Measurements from ENCODE around the gene LAMA3.

The LAMA3 gene

DNA sequence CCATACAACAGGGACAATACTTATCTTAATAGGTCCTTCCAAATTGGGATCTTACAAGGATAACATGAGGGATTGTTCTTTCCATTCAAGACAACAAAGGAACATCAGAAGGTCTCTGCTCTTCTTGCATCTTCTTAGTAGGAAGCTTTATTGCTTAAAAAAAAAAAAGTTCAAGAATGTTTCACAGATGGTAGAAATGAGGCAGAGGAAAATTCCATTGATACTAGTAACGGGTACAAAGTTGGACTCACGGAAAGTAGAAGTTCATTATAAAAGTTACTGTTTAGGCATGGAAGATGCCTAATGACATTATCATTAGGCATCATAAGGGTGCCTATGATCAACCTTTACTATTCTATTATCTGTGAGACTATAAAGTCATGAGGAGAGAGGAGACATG, 136.2 kb downstream of the LAMA3 start:
- DNase-seq = no peak

- peak; percentile 68 to 82 (median 69) for DNase-seq
These were observed 136.7 kb downstream of the LAMA3 start for GRCh38 chr18:23825978-23826405.

DNA sequence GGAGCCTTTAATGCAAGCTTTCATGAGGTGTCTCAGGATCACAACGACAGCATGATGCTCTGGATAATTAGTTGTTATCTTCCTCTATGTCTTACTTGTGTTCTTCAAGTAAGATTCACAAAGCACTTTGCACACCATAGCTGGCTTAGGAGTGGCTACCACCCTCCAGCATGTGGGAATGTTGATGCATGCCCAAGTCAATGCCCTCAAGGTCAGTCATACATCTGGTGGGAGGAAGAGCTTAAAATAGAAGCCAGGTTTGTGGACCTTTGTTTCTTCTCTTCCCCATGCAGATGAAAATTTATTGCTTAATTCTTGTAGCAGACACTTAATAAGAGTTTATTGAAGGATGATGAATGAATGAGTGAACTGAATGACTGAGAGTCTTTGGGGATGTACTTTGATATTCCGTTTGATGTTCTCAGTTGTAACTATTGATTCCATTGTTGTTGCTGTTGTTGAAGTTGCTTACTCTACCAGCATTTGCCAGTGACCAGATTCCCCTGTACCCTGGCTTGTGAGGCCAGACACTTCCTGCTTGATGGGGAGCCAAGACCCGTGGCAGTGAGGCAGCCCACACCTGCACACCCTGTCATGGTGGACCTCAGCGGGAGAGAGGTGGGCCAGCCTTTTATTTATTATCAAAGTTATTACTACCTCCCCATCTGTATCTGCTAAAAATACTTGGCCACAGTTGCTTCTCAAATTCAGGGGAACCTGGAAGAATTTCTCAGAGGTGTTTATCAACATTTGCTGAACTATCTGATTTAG, 137.8 kb downstream of the LAMA3 start:
- no peak for DNase-seq

DNA sequence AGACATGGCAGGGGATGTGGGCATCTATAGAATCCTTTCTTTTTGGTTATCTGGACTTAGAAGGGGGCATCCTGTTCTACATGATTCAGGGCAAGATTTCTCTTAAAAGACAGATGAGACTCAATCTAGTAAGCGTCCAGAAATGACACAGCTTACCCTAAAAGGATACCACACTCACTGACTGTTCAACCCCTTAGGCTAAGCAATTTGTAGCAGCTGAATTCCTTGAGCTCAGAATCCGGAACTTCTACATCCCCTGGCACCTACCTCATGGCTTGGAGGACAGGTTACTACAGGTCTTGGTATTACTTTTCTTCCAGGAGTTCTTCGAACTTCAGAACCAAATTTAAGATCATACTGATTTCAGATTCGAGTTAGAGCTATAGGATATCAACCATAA, 138.4 kb downstream of the LAMA3 start:
- no peak for DNase-seq

- peak; percentile 56 to 70 (median 66) for DNase-seq
These were observed 139.2 kb downstream of the LAMA3 start for GRCh38 chr18:23828426-23828825.

GRCh38 chr18:23832911-23833310, 143.7 kb downstream of the LAMA3 start:
- no peak for DNase-seq

- no peak for DNase-seq
These were observed 144.5 kb downstream of the LAMA3 start for GRCh38 chr18:23833714-23834113.

GRCh38 chr18:23835091-23835490, 145.8 kb downstream of the LAMA3 start:
- DNase-seq = peak; percentile 80 to 86 (median 82)

GRCh38 chr18:23835506-23835905, 146.3 kb downstream of the LAMA3 start:
- DNase-seq = peak; percentile 76 to 91 (median 85)

DNA sequence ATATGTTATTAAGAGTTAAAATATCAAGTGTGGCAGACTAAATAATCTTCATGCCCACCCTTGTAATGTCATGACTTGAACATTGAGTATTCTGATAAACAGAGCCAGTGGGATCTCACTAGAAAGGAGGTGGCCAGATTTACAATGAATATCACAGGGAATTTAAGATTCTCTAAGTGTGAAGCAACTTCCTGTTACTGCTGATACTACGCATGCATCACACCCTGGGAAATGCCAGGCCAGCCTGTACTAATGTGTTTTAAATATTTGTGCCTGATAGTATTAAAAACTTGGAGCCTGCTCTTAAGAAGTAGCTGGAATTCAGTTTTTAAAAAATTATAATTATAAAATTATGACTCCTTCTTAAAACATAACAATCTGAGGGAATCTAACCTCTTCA, 148.3 kb downstream of the LAMA3 start:
- DNase-seq = peak; percentile 80 to 88 (median 87)

DNA sequence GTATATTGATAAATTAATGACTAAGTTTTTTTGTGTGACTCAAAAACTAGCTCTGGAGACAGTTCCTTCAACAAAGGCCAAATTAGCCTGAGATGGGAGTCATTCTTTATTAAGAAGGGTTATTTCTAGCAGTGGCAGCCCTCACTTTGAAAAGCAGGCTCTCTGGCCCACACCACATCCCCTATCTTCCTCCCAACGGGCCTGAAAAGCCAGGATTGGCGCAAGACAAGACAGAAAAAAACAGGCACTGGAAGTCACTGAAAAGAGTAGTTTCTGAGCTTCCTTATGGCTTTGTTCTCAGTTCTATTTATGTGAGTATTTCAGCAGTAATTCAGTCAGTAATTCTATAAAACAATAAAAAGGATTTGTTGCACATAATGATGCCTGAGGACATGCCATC, 149.0 kb downstream of the LAMA3 start:
- DNase-seq = no peak

DNA sequence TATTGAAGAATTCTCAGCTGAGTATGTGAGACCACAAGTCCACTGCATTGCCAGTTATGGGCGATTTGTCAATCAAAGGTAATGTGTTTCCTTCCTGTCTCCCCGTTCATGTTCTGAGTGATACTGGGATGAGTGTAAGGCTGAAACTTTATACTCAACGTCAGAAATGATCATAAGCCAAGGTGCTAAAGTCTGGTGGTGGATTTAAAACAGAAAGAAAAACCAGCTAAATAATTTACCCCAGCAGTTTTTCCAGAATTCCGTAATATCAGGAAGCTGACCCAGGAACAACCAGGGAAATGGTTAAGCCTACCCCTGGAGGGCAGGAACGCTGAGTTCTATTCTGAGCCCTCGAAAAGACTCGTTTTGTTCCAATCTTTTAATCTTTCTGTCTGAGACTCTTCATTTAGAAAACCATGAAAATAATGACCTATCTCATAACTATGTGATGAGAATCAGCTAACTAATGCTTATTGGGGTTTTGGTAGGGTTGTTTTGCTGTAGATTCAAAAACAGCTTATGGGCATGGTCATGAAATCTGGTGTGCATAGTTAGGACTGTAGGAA, 149.6 kb downstream of the LAMA3 start:
- no peak for DNase-seq

- no peak for DNase-seq
These were observed 153.1 kb downstream of the LAMA3 start for GRCh38 chr18:23842305-23842704.

DNA sequence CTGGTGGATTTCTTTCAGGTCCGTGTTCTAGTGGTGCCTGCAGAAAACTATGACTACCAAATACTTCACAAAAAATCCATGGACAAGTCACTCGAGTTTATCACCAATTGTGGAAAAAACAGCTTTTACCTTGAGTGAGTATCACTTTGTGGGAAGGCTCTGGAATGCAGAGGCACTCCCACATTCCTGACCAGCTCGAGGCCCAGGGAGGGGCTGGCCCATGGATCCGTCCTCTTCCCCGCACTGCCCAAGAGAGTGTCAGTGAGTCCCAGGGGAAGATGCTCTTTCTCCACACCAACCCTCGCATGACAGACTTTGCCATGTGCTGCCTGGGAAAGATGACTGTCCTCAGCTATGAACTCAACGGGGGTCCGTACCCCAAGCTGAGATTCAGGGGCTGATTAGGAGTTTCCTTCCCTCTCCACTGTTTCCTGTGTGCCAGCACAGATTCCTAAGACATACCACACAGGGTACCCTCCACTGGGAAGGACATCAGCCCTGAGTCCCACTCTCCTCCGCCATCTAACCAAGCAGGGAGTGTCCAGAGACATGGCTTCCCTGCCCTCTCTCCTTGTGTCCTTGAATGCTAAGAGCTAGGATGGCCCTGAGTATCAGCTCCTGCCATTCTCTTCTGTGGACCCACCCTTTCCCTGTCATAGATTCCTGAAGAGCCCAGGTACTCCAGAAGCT, 155.9 kb downstream of the LAMA3 start:
- no peak for DNase-seq

- DNase-seq = no peak
These were observed 156.9 kb downstream of the LAMA3 start for GRCh38 chr18:23845988-23846630.

DNA sequence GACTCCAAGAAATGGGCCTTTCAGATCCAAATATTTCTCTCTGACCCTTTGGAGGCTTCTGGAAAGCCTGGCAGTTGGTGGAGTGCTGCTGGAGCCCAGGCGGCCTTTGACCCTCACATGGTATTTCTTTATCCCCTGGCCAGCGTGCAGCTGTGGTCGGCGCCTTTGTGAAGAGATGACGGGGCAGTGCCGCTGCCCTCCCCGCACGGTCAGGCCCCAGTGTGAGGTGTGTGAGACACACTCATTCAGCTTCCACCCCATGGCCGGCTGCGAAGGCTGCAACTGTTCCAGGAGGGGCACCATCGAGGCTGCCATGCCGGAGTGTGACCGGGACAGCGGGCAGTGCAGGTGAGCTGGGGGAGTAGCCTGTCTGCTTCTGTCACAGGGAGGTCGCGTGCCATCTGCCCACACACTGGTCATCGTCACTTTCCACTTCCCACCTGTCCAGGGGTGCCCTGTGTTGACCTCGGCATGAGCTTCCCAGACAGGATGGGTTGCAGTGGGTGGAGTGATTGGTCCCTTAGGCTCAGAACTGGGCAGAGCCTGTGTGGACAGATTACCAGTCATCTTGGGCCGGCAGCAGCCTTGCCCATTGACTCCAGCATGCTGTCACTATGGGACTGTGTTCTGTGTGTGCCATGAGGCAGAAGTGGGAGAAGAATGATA, 158.2 kb downstream of the LAMA3 start:
- no peak for DNase-seq

- DNase-seq = no peak
These were observed 159.9 kb downstream of the LAMA3 start for GRCh38 chr18:23849141-23849540.

DNA sequence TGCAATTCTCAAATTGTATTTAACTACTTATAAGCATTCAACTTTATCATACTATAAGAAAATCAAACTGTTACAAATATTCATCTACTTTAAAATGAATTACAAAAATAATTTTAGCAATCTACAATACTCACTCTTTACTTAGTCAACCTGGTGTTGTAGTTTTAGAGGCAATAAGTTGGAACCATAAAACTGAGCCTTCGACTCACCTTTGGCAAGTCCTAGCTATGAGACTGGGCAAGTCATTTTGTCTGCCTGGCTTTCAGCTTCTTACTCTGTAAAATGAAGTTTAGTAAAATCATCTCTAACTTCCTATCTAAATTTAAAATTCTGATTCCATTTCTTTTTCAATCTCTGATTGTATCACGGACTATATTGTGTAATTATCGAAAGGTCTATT, 161.0 kb downstream of the LAMA3 start:
- no peak for DNase-seq

DNA sequence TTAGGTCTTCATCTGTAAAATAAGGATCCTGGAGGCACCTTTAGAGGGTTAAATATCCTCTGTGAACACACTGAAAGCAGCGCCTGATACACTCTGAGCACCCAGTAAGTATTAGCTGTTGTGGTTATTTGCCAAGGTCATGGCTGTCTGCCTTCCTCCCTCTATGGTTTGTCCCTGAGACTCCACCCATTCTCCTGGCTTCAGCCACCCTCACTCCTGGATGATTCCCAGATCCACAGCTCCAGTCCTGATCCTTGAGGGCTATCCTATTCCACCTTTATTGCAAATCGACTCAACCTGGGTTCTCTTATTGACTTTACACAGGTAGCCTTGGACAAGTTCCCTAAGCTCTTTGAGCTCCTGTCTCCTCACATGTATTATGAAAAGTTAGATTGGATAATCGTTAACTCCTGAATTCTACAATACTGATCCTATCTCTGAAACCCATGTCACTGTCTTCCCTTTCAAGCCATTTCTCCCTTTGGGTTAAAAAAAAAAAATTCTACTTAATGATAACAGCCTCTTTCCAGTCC, 162.3 kb downstream of the LAMA3 start:
- no peak for DNase-seq

GRCh38 chr18:23852236-23853045, 163.2 kb downstream of the LAMA3 start:
- no peak for DNase-seq

GRCh38 chr18:23853448-23854195, 164.4 kb downstream of the LAMA3 start:
- DNase-seq = peak; percentile 38 to 58 (median 43)

Data from suppressor macrophage treated with lipopolysaccharide for 1 hour (primary cell).